GM03348 (cell line): ENCODE measurements around the gene UBASH3B.

Experiments used
- DNase-seq: peaks from one replicate; pipeline ENCODE4 v3.0.0; 2012; ENCODE audit warnings: low spot score

Gene UBASH3B

DNA sequence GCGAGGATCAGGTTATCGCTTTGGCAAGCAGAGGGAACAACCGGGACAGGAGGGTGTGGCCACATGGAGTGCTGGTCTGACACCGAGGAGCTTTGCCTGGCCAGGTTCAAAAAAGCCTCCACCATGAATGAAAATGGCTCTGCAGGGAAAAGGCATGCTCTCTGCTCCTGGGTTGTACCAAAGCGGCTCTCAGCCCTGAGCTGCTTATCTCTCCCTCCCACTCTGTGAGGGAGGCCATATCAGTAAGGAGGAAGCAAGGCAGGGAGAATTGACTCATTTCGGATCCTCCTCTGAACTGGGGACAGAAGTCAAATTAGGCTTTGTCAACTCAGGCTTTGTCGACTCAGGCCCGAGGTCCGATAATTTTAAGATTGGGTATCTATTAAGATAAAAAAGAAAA is 99.9 kb downstream of the UBASH3B start:
- DNase-seq, result no peak

DNA sequence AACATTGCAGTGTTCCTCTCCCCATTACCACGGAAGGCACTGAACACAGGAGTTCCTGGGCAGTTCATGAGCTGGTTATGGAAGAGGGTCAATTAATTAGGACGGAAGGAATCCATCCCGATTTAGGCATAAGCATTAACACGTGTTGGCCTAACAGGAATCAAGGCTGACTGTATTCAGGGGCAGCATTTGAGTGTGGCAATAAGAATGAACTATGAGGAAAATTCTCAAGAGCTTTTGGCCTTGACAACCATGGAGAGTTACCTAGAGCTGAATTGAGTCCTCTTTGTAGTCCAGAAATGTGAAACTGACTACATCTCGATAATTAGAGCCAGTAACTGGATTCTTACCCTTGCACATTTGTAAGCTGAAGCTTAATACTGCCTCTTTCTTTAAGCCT is 100.4 kb downstream of the UBASH3B start:
- no peak for DNase-seq

DNA sequence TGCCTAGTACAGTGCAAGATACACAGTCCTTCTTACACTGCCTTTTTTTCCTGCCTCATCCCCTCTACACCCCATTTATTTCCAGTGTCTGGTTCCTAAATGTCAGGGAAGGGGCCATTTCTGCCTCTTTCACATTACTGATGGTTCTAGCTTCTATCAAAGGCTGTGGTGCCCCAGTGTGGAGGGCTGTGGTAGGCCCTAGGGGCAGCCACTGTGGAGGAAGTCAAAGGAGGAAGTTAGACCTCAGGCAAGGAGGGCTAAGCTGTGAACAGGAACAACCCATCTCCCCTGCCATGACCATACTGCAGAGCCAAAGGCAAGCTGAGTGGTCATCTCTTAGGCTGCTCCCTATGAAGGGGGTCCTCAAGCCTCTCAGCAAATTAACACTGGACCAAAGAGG is 100.9 kb downstream of the UBASH3B start:
- no peak for DNase-seq

DNA sequence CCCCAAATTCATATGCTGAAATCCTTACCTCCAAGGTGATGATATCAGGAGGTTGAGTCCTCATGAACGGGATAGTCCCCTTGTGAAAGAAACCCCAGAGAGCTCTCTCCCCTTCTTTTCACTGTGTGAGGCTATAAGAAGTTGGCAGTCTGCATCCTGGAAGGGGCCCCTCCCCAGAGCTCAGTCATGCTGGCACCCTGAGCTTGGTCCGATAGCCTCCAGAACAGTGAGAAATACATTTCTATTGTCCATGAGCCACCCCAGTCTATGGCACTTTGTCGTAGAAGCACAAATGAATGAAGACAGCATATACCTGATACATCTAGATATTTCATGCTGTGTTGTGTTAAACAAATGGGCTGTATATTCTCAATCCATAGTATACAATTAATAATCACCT is 101.7 kb downstream of the UBASH3B start:
- no peak for DNase-seq

DNA sequence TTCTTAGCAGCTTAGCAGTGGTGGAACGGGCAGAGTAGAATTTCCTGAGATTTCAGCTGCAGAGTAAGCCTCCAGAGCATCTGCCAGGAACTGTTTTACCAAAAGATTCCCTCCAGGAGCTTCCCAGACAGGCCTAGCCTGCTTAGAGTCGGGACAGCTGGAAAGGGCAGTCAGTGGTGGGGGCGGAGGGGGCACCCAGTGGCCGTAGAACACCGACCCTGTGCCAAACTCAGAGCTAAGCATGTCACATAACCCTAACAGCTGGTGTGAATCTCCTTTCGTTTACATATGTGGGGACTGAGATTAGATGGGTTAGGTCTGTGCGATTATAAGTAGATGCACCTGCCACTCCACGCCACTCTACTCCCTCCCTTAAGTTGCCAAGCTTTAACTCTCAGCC is 102.8 kb downstream of the UBASH3B start:
- no peak for DNase-seq

DNA sequence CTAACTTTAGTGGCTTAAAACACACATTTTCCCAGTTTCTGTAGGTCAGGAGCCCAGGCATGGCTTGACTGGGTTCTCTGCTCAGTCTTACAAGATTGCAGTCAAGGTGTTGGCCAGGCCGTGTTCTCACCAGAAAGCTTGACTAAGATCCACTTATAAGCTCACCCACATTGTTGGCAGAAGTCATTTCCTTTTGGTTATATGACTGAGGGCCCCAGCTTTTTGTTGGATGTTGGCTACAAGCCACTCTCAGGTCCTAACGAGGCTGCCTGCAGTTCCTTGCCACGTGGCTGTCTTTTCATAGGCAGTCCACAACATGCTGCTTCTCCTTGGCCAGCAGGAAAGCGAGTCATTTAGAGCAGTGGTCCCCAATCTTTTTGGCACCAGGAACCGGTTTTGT is 103.5 kb downstream of the UBASH3B start:
- peak; percentile 22 for DNase-seq

DNA sequence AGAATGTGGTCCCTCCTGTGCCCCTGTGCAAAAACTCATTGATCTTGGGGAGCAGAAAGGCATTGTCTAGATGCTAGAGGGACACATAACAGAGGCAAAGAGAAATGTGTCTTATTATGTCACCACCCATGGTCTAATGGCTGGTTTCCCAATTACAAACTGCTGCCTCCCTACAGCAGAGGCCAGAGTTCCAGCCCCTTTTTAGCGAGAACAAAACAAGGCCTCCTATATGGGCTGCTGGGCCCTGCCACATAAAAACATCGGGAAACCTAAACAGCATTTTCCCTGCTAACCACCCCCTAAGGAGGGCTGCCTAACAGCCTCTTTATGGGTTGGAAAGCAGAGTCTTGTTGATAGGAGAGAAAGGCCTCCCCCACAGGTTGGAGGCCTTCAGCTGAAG is 107.6 kb downstream of the UBASH3B start:
- DNase-seq, result no peak

DNA sequence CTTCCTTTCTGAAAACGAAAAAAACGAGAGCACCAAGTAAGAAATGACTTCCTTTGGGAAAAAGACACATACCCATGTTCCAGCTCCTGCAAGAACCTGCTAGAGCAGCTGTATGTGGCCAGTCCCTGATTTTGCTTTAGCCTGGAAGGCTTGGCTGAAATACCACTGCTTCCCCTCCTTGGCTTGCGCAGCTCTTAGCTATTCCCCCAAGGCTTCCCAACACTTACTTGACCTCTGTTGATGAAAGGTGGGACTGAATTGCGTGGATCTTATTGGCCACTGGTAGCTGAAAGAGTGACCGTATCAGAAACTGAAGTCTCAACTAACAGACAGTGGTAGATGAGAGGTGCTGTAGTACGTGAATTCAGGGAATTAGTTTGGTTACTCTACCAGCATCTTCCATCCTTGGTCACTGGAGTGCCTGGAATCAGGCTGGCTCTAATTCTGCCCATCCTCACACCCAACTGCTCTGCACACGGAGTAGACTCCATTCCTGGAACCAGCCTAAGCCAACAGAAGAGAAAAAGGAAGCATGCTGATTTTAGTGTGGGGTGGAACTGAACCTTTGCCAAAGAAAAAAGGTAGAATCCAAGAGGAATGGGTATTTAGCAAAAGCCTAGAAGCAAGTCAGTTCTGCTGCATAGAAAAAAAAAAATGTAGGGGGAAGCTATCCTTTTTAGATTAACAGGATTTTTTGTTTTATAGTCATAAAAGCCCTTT is 109.0 kb downstream of the UBASH3B start:
- DNase-seq, result no peak

DNA sequence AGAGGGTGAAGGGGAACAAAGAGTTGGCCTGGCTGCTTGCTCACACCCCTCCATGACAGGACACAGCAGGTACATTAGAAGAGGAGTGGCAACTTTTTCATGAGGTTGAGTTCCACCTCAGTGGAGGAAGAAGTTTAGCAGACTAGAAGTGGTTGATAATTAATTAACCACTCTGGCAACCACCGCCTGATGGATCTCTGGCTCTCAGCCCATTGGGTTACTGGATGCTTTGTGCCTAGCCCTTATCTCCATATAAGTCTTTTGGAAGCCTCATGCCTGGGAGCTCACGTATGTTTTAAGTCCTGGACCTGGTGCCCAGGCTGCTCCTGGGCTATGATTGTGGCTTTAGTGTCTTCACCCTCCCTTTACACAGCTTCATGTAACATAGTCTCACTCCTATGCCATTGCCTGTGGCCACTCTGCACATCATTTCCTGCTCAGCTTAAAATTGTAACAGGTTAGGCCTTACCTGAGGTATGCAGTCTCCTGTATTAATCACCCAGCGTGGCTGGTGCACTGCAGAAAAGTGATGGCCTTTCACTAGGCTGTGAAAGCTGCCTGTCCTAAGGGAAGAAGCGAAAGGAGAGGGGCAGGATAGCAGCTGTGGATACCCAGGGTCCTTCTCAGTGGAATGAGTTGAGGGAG is 110.1 kb downstream of the UBASH3B start:
- DNase-seq, result no peak

DNA sequence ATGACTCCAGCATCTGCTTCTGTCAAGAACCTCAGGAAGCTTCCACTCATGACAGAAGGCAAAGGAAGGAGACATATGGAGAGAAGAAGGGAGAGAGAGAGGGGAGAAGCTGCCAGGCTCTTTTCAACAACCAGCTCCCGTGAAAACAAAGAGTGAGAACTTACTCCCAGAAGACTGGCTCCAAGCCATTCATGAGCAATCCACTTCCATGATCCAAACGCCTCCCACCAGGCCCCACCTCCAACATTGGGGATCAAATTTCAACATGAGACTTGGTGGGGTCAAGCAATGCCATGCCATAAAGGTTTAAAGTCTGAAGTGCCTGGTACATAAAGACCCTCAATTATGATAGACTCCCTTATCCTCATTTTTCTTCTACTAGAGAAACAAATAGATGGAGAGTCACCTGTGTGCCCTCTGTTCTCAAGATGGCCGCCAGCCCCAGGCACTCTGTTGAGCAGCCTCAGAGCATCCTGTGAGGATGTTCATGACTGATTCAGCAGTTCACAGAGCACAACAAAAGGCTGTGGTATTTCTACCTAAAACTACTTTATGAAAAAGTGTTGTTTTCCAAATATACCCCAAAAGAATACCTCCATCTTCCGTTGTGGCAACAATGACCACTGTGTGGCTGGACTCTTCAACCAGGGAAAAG is 113.7 kb downstream of the UBASH3B start:
- no peak for DNase-seq

DNA sequence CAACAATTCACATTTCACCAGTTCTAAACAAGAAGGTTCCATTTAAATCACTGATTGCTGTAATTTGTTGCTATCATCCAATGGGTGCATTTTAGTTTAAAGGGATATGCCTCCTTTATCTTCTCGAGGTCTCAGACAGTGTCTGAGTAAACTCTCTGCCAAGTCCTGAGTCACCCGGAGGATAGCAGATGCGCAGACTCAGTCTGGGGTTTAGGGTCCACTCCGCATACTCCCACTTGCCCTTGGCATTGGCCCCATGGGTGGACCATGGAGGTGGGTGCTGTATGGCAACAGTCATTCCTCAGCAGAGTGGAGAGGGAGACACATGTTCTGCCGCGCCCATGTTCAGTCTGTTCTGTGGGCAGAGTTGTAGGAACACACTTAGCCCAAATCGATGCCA is 117.4 kb downstream of the UBASH3B start:
- DNase-seq, result peak; percentile 37

DNA sequence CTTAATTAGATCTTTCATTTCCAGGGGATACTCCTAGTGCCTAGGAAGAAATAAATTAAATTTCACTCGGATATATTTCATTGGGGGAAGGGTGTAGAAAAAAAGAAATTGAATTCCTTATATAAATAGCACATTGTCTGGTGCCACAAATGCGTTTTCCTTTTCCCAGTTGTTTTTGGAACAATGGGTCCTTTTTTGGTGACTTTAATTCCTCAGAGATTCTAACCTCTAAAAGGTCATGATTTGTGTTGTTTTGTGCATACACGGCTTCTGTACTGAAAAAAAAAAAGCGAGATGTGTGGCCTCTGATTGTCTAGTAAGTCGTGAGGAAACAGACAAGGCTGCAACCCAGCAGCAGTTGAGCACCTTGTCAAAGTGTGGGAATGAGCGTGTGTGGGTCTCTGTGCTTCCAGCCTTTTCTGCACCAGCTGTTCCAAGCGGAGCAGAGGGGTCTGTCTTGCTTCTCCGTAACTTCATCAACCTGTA is 118.3 kb downstream of the UBASH3B start:
- no peak for DNase-seq

DNA sequence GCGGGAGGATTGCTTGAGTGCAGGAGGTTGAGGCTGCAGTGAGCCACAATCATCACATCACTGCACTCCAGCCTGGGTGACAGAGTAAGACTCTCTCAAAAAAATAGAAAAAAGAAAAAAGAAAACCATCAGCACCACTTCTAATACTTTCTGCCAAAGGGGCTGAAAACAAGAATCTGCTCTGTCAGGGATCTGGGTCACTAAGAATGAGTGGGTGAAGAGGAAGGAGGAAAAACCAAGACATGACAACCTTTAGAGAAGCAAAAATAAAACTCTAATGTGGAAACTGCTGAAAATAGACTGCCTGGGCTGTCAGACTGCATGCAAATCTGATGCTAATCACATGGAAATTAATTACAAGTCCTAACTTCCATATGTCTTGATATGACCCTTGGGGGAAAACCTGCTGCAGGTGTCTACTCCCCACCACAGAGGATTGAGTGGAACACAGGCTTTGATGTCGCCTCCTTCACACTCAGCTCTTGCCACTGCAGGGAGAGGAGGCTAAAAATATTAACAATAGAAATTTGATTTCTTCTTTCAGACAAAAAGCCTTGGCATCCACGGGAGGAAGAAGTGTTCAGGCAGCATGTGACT is 120.3 kb downstream of the UBASH3B start:
- no peak for DNase-seq

DNA sequence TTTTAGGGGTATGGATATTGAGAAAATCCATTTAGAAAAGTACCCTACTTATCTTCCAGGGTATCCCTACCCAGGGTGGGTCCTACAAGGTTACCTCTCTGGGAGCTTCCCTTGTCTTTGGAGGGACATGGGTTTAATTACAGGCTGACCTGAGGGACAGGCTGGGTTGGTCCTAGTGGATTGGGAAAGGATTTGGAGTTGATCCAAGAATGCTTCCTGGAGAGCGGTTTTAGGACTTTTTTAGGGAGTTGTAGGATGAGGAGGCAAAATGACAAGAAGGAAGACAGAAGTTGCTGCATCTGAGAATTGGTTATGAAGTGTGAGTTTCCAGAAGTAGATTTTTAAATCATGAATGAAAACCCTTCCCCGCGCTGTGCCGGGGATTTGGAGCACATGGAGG is 121.0 kb downstream of the UBASH3B start:
- no peak for DNase-seq

DNA sequence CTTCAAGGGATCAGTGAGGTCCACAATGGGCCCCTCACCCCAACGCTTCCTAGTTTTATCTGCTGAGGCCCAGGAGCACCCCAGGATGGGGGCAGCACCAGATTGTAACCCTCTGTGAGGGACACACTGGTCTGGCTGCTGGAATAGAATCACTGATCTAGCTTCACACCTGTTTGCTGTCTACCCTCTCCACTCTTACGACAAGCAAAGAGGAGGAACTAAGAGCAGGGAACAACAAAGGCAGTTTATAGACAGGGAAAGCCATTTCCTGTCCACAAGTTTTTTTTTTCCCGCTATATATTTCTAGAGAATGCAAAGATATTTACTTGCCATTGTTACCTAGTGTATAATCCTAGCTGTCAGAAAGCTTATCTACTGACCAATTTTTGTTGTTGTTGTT is 121.8 kb downstream of the UBASH3B start:
- DNase-seq, result no peak

DNA sequence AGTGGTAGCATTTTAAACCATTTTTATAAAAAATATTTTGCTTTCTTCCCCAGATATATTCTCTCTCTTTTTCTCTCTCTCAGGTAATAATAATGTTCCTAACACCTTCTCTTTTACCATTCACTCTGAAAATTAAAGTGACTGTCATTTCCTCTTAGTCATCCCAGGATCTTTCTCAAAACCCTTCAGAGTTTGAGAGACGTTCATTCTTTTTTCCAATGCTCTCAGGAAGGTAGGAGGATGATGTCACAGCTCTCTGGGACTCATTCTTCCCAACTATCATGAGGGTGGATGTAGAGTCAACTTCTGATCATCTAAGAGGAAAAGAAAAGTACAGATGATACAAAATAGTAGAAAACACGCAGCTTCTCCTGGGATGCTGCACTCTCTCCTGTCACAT is 122.6 kb downstream of the UBASH3B start:
- DNase-seq, result no peak

DNA sequence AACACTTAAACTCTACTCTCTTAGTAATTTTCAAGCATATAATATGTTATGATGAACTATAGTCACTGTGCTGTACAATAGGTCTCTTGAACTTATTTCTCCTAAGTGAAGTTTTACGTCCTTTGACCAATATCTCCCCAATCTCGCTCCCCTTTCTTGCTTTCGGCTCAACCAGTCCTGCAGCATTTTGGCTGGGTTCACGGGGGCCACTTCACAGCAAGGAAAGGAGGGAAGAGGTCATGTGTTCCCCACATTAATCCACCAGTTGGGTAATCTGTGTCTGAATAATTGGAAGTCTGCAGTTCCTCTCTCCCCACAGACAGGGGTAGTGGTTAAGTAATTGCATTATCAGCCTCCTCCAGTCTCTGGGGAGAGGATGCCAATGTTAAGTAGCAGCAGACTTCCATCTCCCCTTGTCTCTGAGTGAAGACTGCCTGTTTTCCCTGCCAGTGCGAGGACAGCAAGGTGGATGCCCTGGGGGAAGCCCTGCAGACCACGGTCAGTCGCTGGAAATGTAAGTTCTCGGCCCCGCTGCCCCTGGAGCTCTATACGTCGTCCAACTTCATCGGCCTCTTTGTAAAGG is 123.6 kb downstream of the UBASH3B start:
- DNase-seq, result peak; percentile 52

DNA sequence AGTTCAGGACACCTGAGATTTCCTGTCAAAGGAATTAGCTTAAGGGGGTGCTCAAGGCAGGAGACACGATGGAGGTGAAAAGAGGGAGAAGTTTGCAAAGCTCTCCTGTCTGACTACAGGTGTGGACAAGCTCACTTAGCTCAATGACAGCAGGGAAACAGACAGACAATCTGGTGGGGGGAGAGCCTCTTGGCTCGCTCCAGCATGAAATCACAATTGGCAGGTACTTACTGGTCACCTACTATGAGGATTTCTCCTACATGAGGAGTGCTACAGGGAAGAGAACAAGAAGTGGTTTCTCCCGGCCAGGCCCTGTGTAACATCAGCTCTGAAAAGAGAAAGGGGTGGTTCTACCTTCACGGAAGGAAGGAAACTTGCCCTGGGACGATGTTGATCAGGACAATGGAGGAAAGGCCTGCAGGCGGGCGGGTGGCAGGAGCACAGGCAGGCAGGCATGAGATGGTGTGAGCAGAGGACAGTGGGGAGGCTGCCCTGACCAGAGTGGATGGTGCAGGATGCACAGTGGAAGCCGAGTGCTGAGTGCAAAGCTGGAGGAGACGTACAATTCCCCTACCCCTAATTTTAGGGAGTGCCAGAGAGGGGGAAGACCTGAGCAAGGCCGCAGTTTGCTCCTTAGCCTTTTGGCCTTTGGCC is 124.9 kb downstream of the UBASH3B start:
- DNase-seq, result no peak

DNA sequence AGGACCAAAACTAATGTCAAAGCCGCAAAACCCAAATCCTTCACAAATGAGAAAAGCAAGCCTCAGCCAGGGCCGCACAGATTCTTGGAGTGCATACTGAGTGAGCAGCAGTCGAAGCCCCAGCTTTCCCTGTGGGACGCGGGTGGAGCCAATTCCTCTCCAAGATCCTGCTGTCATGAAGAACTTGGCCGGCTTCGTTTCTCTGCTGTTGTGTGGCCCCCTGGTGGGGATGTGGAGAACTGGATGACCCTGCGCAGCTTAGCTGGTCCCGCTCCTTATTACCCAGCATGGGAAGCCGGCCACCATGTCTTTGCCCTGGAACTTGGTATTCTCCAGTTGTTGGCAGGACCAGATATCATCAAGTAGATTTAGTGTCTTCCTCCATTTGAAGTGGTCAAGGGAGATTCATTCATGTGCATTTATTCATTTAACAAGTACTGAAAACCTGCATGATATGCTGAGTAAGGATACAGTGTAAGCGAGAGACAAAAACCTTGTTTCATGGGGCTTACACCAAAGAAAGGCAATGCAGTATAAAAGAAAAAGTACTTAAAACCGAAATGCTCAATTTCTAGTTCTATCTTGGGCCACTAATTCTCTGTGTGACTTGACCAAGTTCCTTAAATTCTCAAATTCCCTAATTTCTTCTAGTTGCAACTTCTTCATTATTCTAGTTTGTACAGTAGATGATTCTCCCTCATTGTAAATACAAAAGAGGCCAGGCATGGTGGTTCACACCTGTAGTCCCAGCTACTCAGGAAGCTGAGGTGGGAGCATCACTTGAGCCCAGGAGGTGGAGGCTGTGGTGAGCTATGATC is 126.1 kb downstream of the UBASH3B start:
- DNase-seq, result peak; percentile 94

DNA sequence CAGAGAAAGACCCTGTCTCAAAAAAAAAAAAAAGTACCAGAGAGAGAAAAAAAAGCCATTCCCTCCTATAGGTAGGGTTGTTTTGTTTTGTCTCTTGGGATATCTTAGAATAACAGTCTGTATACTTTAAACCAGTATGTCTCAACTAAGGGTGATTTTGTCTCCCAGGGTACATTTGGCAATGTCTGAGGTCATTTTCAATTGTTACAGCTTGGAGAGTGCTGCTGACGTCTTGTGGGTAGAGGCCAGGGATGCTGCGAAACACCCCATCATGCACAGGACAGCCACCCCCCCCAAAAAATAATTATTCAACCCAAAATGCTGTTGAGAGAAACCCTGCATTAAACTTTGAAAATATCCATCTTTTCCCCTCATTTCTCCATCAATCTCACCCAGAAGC is 126.7 kb downstream of the UBASH3B start:
- no peak for DNase-seq

DNA sequence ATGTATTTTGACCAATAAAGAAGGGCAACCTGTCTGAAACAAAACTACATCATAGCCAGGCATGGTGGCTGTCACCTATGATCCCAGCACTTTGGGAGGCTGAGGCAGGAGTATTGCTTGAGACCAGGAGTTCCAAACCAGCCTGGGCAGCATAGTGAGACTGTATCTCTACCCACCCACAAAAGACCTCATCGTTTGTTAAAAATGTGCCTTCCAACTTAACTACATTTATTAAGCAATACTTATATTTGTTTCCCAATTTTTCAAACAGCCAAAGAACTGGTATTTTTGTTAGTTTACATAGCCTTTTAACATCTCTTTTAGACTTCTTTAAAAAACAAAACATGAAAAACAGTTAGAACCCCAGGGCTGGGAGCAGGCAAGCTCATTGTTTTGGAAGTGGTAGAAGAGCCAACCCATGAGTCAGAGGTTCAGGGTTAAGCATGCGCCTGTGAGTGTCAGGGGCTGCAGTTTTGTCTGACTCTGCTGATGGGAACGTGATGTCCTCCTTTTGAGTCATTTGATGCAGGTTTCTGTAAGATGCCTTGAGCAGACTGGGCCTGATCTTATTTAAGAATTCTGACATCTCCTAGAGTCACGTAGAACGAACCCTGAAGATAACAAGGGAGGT is 128.9 kb downstream of the UBASH3B start:
- DNase-seq, result peak; percentile 87
